Activated gamma-delta T cell (primary cell): ENCODE data around the gene PDE4D.

Experiments used
- DNase-seq: peaks from one replicate; lab custom pipeline; 2025; lab: John Stamatoyannopoulos, UW

Gene PDE4D

GRCh38 chr5:59142138-59142537 lies 751.4 kb downstream of the PDE4D start:
- DNase-seq, result no peak

DNA sequence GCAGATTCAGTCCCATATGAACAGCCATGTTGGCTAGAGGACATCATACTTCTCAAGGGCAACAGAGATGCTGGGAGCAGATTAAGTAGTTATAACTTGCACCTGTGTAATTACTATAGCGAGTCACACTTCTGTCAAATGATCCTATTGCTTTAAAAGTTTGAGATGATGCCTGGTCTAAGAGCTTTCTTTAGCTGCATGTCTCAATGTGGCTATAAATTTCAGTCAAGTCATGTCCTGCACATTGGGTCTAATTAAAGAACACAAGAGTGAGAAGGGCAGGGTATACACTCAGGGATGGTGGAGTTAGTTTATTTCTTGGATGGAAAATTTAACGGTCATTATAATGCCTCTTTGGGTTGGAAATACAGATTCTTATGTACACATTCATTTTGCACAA lies 753.4 kb downstream of the PDE4D start:
- no peak for DNase-seq

DNA sequence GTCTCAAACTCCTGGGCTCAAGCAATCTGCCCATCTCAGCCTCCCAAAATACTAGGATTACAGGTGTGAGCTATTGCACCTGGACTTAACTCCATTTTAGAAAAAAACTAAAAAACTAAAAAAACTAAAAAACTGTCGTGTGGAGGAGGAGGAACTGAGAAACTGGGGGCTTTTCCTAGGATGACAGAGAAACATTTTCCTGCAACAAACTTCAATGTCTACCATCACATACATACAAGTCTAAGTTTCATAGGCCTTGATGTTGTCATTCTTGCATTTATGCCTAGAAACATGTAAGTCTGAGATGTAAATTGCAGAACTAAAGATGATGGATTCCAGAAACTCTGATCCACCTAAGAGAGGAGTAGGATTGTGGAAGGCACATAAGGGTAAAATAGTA lies 753.8 kb downstream of the PDE4D start:
- no peak for DNase-seq

- no peak for DNase-seq
These were observed 755.0 kb downstream of the PDE4D start for GRCh38 chr5:59138509-59138908.

DNA sequence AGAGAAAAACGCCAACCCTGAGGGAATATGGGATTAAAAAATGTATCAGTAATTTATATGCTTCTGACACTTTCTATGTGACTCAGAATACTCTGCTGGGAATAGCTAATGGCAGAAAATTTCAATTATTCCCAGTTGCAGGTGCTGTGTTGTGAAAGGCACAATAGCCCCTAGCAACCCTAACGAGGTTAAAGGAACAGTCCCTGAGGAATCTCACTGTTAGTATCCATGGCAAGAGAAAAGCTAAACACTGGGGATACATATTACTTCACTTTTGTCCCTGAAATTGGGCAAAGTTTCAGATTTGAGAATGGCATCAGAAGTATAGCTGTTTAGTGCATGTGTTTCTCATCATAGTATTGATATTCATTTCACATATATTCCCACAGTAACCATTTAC lies 755.7 kb downstream of the PDE4D start:
- no peak for DNase-seq

DNA sequence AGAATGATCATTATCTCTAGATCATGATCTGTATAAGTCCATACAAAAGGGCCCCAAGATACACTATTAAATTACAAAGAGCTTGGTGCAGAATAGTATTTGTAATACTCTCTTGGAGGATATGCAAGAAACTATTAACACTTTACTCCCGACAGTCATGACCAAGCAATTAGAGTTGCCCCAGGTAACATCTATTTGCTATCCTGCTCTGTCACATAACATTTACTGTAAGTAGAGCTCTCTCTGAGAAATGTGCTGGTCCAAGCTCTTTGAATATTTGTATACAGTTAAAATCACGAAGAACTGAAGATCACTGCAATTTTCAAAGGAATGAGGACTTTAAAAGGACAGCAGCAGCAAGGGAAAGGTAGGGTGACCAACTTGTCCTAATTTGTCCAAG lies 757.0 kb downstream of the PDE4D start:
- DNase-seq, result no peak

DNA sequence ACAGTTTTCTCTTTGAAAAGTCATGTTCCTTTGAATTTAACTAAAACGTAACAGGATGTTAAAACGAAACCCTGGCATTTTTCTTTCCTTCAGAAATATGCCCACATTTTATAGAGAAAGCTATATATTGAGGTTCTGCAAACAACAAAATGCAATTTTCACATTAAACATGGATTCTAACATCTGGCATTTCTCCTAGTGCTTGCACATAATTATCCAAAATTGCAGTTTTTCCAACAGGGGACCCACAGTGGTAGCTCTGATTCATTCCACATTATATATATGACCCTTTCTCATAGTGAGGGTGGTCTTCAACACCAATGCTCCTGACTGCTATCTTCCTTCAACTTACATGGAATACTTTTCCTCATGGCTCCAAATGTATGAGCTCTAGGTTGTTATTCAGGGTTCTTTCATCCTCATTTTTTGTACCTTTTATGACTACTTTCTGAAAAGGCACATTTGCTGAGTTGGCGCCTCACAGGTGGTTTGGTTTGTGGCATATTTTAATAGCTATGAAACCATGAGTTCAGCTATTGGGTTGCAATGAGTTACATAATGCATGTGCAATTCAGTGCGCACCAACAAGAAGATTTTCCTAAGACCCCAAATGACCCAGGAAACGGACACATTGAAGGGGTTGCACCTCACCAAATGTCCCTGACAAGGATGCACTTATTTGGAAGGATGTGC lies 758.9 kb downstream of the PDE4D start:
- DNase-seq, result no peak

DNA sequence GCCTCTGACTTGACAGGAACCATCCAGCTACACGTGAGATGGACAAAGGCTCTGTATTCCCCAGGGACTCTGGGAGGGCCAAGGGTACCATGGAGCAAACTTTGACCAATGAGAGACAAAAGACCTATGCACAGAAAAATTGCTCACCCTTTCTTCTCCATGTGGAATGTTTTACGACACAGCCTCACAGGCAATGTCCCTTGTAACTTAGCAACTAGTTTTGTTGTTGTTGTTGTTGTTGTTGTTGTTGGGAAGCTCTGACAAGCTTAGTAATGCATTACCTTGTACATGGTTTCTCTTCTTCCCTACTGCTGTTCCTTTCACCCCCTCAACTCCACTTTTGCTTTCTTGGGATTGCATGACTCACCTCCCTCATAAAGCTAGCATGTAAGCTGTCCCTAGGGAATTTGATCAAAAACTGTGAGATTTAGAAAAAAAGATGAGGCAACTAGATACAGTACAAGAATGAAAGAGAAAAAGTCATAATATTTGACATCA lies 759.7 kb downstream of the PDE4D start:
- no peak for DNase-seq

DNA sequence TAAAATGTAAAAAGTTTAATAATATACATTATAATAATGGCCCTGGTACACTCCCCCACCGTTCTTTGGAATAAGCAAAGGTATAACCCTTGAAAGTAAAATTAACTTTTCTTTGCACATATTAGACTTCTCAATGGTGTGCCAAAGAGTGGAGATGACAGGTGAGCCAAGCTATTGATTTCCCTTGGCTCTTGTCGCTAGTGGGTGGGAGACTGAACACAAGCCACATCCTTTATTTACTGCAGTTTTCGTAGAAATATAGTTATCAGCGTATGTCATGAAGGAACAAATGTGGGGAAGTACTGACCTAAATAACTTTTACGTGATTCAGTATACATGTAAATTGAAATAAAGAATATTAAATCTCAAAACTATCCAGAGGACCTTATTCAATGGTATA lies 761.4 kb downstream of the PDE4D start:
- DNase-seq, result no peak

GRCh38 chr5:59130431-59130830 lies 763.1 kb downstream of the PDE4D start:
- DNase-seq, result no peak

DNA sequence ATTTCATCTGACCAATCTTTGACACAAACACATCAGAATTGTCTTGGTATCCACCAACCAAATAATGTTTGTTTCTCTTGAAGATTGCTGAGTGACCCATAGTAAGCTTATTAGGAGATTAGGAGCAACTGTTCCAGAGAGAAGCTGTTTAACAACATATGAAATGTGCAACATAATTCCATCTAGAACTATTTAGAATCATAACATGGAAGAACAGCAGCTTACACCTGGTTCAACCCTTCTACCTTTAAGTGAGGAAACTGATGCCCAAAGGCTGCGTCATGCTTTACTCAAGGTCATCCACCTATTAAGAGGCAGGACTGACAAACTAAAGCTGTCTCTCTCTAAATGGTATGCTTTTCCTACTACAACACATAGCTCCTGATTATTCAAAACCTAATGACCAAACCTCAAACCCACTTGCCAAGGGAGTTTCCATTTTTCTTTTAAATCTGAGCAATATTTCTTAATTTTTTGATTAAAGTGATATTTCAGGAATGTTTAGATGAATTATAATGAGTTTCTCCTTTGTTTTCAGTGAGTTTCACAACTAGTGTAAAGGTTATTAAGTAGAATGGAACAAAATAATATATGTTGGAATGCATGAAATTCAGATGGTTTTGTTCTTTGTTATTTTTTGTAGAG lies 764.8 kb downstream of the PDE4D start:
- DNase-seq, result no peak

DNA sequence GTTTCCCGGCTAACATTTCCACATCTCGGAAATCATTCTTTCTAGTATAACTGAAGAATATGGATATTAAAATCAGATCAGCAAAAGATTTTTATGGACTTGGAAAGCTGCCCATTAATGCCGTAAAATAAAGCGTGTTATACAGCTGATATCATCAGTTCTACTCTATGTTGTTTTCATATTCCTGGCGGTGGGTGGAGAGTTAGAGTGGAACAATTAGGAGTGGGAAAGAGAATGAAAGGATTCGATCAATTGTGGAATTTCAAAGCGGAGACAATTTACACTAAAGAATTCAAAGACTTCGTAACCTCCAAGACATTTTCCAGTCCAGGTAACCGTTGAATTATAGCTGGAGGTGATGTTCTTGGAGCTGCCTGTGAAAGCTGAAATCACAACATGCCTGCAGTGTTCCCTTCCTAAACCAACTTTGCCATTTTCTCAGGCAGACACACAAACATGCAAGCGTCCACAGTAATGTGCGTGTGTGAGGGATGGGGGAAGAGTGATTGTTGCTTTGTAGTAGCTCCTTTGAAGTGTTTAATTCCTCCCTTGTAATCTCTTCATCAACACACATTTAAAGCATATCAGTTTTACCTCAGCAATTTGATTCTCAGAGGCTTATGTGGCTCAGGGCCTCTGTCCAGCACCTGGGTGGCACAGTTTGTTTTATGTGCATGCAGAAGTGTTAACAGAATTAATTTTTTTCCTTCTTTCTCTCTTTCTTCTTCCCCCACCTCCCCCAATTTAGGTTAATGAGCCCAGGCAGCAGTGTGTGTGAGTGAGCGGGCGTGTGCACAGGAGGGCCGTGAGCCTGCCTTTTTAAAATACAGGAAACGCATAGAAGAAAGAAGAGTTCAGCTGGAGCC lies 766.6 kb downstream of the PDE4D start:
- no peak for DNase-seq

DNA sequence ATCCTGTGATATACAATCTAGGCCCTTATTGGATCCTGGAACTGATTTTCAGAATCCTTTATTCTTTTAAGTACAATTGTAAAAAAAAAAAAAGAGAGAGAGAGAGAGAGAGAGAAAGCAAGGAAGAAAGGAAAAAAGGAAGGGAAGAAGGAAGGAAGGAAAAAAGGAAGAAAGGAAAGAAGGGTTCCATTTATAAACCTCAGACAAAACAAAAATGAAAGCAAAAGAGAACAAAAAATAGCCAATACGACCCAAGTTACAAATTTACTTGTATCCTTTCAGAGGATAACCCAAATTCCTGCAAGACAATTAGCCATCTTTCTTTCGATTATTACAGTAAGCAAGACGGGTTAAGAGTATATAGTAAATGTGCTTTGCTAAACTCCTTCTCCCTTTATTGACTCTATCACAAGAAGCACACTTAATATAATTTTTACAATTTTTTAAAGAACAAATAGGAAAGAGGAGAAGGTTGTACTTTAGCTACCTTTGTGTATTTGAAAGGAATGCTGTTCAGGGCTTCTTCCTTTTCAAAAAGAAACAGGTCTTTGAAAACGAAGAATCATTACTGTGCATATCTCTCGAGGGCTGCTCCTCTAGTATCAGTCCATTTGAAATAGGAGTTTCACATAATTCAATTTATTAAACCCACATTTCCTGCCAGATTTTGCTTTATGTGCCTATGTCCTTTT lies 767.4 kb downstream of the PDE4D start:
- no peak for DNase-seq

GRCh38 chr5:59125011-59125961 lies 768.2 kb downstream of the PDE4D start:
- DNase-seq, result no peak

DNA sequence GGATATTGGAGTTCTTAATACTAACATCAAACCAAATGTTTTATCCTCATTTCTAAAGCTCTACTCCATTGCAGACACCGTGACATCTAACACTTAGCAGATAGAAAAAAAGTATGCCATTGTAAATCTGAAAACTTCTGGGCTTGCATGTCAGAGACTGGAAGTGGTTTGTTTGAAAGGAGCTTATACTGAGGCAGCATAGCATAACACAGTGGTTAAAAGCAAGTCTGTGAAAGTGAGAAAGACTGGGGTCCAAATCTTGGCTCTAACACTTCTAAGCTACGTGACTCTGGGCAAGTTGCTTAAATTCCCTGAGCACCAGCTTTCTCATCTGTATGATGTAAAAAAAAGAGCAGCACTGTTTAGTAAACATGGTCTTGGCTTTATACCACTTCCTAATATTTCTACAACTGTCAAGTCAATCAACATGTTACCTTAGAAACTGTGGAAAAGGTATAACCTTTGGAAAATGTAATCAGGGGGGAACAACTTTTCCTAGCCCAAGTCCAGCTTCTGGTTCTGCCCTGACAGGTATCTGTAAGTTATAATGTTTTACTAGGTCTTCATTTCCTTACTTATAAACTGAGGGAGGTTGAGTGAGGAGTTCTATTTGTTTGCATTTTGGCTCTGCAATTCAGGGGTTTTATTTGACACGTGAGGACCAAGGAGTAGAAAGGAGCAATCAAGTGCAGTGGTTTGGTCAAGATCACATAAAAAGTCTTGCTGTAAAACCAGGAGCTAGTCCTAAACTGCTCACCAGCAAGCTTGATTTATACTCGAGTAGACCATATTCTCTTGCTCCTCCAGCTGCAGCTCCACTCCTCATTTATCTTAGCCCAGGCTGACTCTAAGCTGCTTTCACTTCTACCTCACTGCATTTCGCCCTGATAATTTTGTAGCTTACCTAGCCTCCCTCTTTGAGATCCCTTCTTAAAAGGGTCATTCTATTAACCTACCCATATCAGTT lies 769.6 kb downstream of the PDE4D start:
- DNase-seq, result no peak

DNA sequence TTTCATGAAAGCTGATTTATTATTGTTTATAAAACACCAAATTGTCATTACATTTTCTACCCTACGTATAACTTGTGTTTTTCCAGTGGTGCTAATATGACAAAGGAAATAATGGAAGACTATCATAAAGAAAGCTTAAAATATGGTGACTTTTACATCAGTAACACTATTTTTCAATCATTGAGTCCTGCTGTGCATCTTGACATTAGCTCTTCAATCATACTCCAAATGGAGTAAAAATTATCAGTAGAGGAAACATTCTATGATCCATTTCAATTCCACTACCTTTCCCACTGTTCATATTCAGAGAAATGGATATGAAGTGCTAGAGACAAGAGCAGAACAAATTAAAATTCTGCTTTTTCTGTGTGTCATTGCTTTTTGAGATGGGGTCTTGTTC lies 774.0 kb downstream of the PDE4D start:
- no peak for DNase-seq

DNA sequence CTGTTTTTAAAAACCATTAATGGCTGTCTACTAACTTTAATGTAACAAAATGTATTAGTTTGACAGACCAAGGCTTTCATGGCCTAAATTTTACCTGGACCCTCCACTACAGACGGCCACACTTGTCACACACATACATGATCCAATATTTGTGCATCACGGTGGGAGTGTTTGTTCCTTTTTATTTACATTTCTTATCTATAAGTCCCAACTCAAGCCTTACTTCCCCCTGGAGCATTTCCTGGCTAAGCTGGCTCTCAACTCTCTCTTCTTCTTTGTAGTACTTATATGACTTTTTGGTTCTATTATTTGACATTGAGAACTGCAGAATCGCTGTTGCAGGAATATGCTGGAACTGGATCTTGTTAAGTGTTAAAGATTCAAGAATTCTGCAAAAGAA lies 776.2 kb downstream of the PDE4D start:
- no peak for DNase-seq

- no peak for DNase-seq
These were observed 777.2 kb downstream of the PDE4D start for GRCh38 chr5:59116231-59116865.

GRCh38 chr5:59115345-59115744 lies 778.2 kb downstream of the PDE4D start:
- DNase-seq, result no peak
